Measurements from ENCODE around the gene SATB1.

DNA sequence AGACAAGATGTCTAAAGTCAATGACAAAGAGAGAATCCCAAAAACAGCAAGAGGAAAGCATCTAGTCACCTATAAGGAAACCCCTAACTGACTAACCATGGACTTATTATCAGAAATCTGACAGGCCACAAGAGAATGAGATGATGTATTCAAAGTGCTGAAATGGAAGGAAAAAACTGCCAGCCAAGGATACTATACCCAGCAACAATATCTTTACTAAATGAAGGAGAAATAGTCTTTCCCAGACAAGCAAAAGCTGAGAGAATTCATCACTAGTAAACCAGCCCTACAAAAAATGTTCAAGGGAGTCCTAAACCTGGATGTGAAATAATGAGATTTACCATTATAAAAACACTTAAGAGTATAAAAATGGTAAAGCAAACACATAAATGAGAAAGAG is 128.0 kb downstream of the SATB1 start:
- TF ChIP-seq, protein P1, sequence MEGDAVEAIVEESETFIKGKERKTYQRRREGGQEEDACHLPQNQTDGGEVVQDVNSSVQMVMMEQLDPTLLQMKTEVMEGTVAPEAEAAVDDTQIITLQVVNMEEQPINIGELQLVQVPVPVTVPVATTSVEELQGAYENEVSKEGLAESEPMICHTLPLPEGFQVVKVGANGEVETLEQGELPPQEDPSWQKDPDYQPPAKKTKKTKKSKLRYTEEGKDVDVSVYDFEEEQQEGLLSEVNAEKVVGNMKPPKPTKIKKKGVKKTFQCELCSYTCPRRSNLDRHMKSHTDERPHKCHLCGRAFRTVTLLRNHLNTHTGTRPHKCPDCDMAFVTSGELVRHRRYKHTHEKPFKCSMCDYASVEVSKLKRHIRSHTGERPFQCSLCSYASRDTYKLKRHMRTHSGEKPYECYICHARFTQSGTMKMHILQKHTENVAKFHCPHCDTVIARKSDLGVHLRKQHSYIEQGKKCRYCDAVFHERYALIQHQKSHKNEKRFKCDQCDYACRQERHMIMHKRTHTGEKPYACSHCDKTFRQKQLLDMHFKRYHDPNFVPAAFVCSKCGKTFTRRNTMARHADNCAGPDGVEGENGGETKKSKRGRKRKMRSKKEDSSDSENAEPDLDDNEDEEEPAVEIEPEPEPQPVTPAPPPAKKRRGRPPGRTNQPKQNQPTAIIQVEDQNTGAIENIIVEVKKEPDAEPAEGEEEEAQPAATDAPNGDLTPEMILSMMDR (IDR thresholded peaks at IDR 0.05; ENCODE audit: low read depth, low read length): no peak
- TF ChIP-seq, protein P2, sequence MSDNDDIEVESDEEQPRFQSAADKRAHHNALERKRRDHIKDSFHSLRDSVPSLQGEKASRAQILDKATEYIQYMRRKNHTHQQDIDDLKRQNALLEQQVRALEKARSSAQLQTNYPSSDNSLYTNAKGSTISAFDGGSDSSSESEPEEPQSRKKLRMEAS (IDR thresholded peaks at IDR 0.05; ENCODE audit: low read depth, low read length): no peak

Data from NB4 (cell line).